Gastroesophageal sphincter (tissue), 4 donors: ENCODE data around the gene RETREG1. TPM values are rescaled to one million over a fixed set of nuclear protein-coding genes. Genes with fewer than 3 reads are reported as not detected.
A peak's percentile ranks its signal among the peaks of the same experiment; 100 is the strongest.

Experiments
- ATAC-seq: fragments of 150-250 bp; one replicate; pipeline ENCODE4 v1.9.1; 2016; ENCODE audit warnings: mild to moderate bottlenecking, moderate library complexity
- H3K27ac ChIP-seq, 4 donors: fragments of 200-600 bp; sonication (generic) in 3 of 4; 1 replicate in 3 of 4; 2 replicates in 1 of 4; pipeline ENCODE4 v1.5.1; 2016 to 2019
- H3K27me3 ChIP-seq: fragments of 200-600 bp; sonication (generic); one replicate; pipeline ENCODE4 v1.5.1; 2019
- H3K36me3 ChIP-seq, 2 donors: fragments of 200-600 bp; sonication (generic); one replicate each; pipeline ENCODE4 v1.5.1; 2019; ENCODE audit warnings: control low read depth in 1 of 2
- H3K4me1 ChIP-seq, 3 donors: fragments of 200-600 bp; sonication (generic); 1 replicate in 2 of 3; 2 replicates in 1 of 3; pipeline ENCODE4 v1.5.1; 2016 to 2019; ENCODE audit warnings: control low read depth in 2 of 3
- H3K4me3 ChIP-seq, 2 donors: fragments of 200-600 bp; sonication (generic); one replicate each; pipeline ENCODE4 v1.5.1; 2019; ENCODE audit warnings: mild to moderate bottlenecking in 1 of 2, moderate library complexity in 1 of 2
- H3K9me3 ChIP-seq, 3 donors: fragments of 200-600 bp; sonication (generic); one replicate each; pipeline ENCODE4 v1.5.1; 2017 to 2019; ENCODE audit warnings: control low read depth in 2 of 3
- CTCF ChIP-seq, 4 experiments: fragments of 200-600 bp in 2 of 4; fragments of 450-650 bp in 2 of 4; sonication (generic) in 1 of 4; IDR thresholded peaks; one replicate each; pipeline ENCODE4 v1.5.1; 2017 to 2019; ENCODE audit warnings: antibody characterized with exemption in 4 of 4, mild to moderate bottlenecking in 2 of 4, moderate library complexity in 2 of 4
- EP300 ChIP-seq: sonication (generic); formaldehyde crosslinking; IDR thresholded peaks from one replicate; pipeline ENCODE4 v1.6.1; 2017; ENCODE audit warnings: antibody characterized with exemption, mild to moderate bottlenecking
- POLR2A ChIP-seq, 2 donors: fragments of 450-650 bp; IDR thresholded peaks; one replicate each; pipeline ENCODE4 v1.6.1; 2017; ENCODE audit warnings: antibody characterized with exemption in 2 of 2, mild to moderate bottlenecking in 2 of 2, moderate library complexity in 1 of 2
- POLR2AphosphoS5 ChIP-seq: sonication (generic); formaldehyde crosslinking; IDR thresholded peaks from one replicate; pipeline ENCODE4 v1.6.1; 2017; ENCODE audit warnings: antibody characterized with exemption
- WGBS, 2 donors: methylation state at CpG; one replicate each; pipeline ENCODE4 v1.1.5; 2018; ENCODE audit warnings: low coverage in 1 of 2; 5-methylcytosine and 5-hydroxymethylcytosine counted together
- total RNA-seq, 4 donors: library from RNA; depleted of rRNA; stranded (reverse); fragments of >200 nt; gene quantifications; one replicate each; pipeline ENCODE4 v1.1.0, GENCODE V29; 2016

The RETREG1 gene
- total RNA-seq, 4 donors from 2014 or later: 7.3 to 21.3 (median 15.7) TPM

- H3K4me3 ChIP-seq: no peak overlapping the region
- H3K9me3 ChIP-seq: no peaks in the 10 kb centered on the region
- peaks cover 0 to 20% (median 0%) of the 10 kb centered on the region in 3 donors for H3K4me1 ChIP-seq
- 76 to 100% methylated on average over 2 to 3 of the region's 3 CpGs for WGBS, 2 donors
- H3K27ac ChIP-seq: no peak overlapping the region
- no peaks in the 10 kb centered on the region for H3K27me3 ChIP-seq
- no peak for ATAC-seq
- no peak for TF ChIP-seq CTCF (IDR thresholded peaks at IDR 0.05)
- no peak for TF ChIP-seq POLR2AphosphoS5
- TF ChIP-seq POLR2A (IDR thresholded peaks at IDR 0.05): no peak
- TF ChIP-seq EP300: no peak
- H3K36me3 ChIP-seq: peaks cover 0 to 9% of the 10 kb centered on the region in 2 donors
Measured at GRCh38 chr5:16570121-16570815, 46.5 kb downstream of the RETREG1 start.

- H3K27me3 ChIP-seq: no peaks in the 10 kb centered on the region
- H3K9me3 ChIP-seq: no peaks in the 10 kb centered on the region
- peak overlapping the region in 1 of 4 donors; percentile 19 for H3K27ac ChIP-seq
- peaks cover 0 to 9% (median 0%) of the 10 kb centered on the region in 3 donors for H3K4me1 ChIP-seq
- H3K4me3 ChIP-seq: no peak overlapping the region
- H3K36me3 ChIP-seq: peaks cover 0 to 9% of the 10 kb centered on the region in 2 donors
- ATAC-seq: no peak
- 78 to 82% methylated on average over 7 to 16 of the region's 16 CpGs for WGBS, 2 donors
- no peak for TF ChIP-seq POLR2AphosphoS5
- no peak for TF ChIP-seq POLR2A (IDR thresholded peaks at IDR 0.05)
- no peak for TF ChIP-seq CTCF (IDR thresholded peaks at IDR 0.05)
- TF ChIP-seq EP300: no peak
Measured at GRCh38 chr5:16568875-16569580, 47.8 kb downstream of the RETREG1 start.

GRCh38 chr5:16567365-16567764 lies 49.4 kb downstream of the RETREG1 start:
- H3K9me3 ChIP-seq: no peaks in the 10 kb centered on the region
- H3K4me3 ChIP-seq: no peak overlapping the region
- WGBS, 2 donors: 72 to 78% methylated on average over 3 of the region's 3 CpGs
- ATAC-seq: no peak
- TF ChIP-seq EP300: no peak
- TF ChIP-seq CTCF (IDR thresholded peaks at IDR 0.05): no peak
- TF ChIP-seq POLR2A (IDR thresholded peaks at IDR 0.05): no peak
- TF ChIP-seq POLR2AphosphoS5: no peak
- peaks cover 0 to 9% (median 0%) of the 10 kb centered on the region in 3 donors for H3K4me1 ChIP-seq
- H3K27ac ChIP-seq: no peak overlapping the region
- peaks cover 0 to 9% of the 10 kb centered on the region in 2 donors for H3K36me3 ChIP-seq
- H3K27me3 ChIP-seq: no peaks in the 10 kb centered on the region

GRCh38 chr5:16565118-16565517 lies 51.7 kb downstream of the RETREG1 start:
- no peaks in the 10 kb centered on the region for H3K9me3 ChIP-seq
- H3K27ac ChIP-seq: no peak overlapping the region
- WGBS, 2 donors: 27 to 71% methylated on average over 1 of the region's 1 CpG
- no peak overlapping the region for H3K4me3 ChIP-seq
- ATAC-seq: no peak
- H3K4me1 ChIP-seq: no peaks in the 10 kb centered on the region
- H3K27me3 ChIP-seq: no peaks in the 10 kb centered on the region
- H3K36me3 ChIP-seq: peaks cover 0 to 5% of the 10 kb centered on the region in 2 donors
- TF ChIP-seq EP300: no peak
- TF ChIP-seq CTCF (IDR thresholded peaks at IDR 0.05): no peak
